Fibroblast of lung (primary cell): ENCODE data around the gene MRPS9. TPM values are rescaled to one million over a fixed set of nuclear protein-coding genes. Genes with fewer than 3 reads are reported as not detected.

Source experiments
- DNase-seq, 2 donors: peaks; one replicate each; pipeline versions ENCODE4 v3.0.0 to v3.0.0-alpha.2; 2010; ENCODE audit warnings: low read depth in 2 of 2
- H2AFZ ChIP-seq: 2 replicates; pipeline ENCODE4 v1.5.1; 2012; ENCODE audit warnings: low read length, control low read depth, inconsistent platforms
- H3K27ac ChIP-seq: 2 replicates; pipeline ENCODE4 v1.5.1; 2011; ENCODE audit warnings: low read length, control low read depth; ENCODE audit not compliant: insufficient read depth
- H3K27me3 ChIP-seq: 2 replicates; pipeline ENCODE4 v1.5.1; 2011; ENCODE audit warnings: mild to moderate bottlenecking, low read length; ENCODE audit not compliant: control insufficient read depth, insufficient read depth
- H3K36me3 ChIP-seq: 2 replicates; pipeline ENCODE4 v1.5.1; 2011; ENCODE audit warnings: low read length; ENCODE audit not compliant: control insufficient read depth, insufficient read depth
- H3K4me1 ChIP-seq: 2 replicates; pipeline ENCODE4 v1.5.1; 2011; ENCODE audit warnings: low read length; ENCODE audit not compliant: control insufficient read depth, insufficient read depth; ENCODE audit errors: extremely low read depth
- H3K4me2 ChIP-seq: 2 replicates; pipeline ENCODE4 v1.5.1; 2011; ENCODE audit warnings: low read length, control low read depth; ENCODE audit not compliant: insufficient read depth; ENCODE audit errors: extremely low read depth
- H3K4me3 ChIP-seq, 4 experiments: fragments of 200-600 bp in 1 of 4; sonication (generic) in 1 of 4; replicated peaks in 1 of 4; 2 replicates each; pipeline ENCODE4 v1.5.1; 2011 to 2016; ENCODE audit warnings: low read length in 4 of 4, low read depth in 3 of 4, mild to moderate bottlenecking in 3 of 4, control low read depth in 2 of 4, inconsistent platforms in 1 of 4, mixed read lengths in 1 of 4; ENCODE audit not compliant: insufficient read depth in 1 of 4; ENCODE audit errors: control extremely low read depth in 1 of 4
- H3K79me2 ChIP-seq: 2 replicates; pipeline ENCODE4 v1.5.1; 2012; ENCODE audit warnings: mild to moderate bottlenecking, low read length, inconsistent platforms; ENCODE audit not compliant: control insufficient read depth, insufficient read depth
- H3K9ac ChIP-seq: 2 replicates; pipeline ENCODE4 v1.5.1; 2011; ENCODE audit warnings: mild to moderate bottlenecking, low read length, control low read depth; ENCODE audit not compliant: insufficient read depth
- H3K9me3 ChIP-seq: 2 replicates; pipeline ENCODE4 v1.5.1; 2012; ENCODE audit warnings: low read depth, low read length; ENCODE audit not compliant: control insufficient read depth, insufficient read depth
- H4K20me1 ChIP-seq: 2 replicates; pipeline ENCODE4 v1.5.1; 2011; ENCODE audit warnings: low read length; ENCODE audit not compliant: control insufficient read depth, insufficient read depth; ENCODE audit errors: extremely low read depth
- CTCF ChIP-seq, 2 donors: IDR thresholded peaks in 1 of 2; conservative IDR thresholded peaks in 1 of 2; 1 replicate in 1 of 2; 2 replicates in 1 of 2; pipeline ENCODE4 v1.5.1; 2011 to 2012; ENCODE audit warnings: low read length in 2 of 2, control low read depth in 1 of 2, inconsistent platforms in 1 of 2, low read depth in 1 of 2, mild to moderate bottlenecking in 1 of 2
- EZH2 ChIP-seq: IDR thresholded peaks from 2 replicates; pipeline ENCODE4 v1.5.1; 2012; ENCODE audit warnings: low read length, control low read depth, mild to moderate bottlenecking; ENCODE audit errors: missing control alignments
- polyA plus RNA-seq, 2 donors: library from polyadenylated mRNA; depleted of rRNA in 1 of 2; stranded (reverse) in 1 of 2; unstranded in 1 of 2; fragments of >200 nt; gene quantifications; 2 replicates each; pipeline ENCODE4 v1.2.1, GENCODE V29; 2011 to 2012; ENCODE audit warnings: missing spikeins in 1 of 2
- total RNA-seq: library from RNA; depleted of rRNA; stranded (reverse); fragments of >200 nt; gene quantifications from 2 replicates; pipeline ENCODE4 v1.2.1, GENCODE V29; 2014

The MRPS9 gene
- total and polyA plus RNA-seq, 2 donors (not counting 1 experiment from before 2014, with no cell fraction given) = 21.3 to 25.3 TPM

GRCh38 chr2:105100046-105100840 is 62.4 kb downstream of the MRPS9 start:
- Histone ChIP-seq H3K4me3 (no peak overlapping the region), H2AFZ (no peak overlapping the region), H3K27ac (no peak overlapping the region), H3K79me2 (no peaks in the 10 kb centered on the region), H3K9ac (no peak overlapping the region), H4K20me1 (no peaks in the 10 kb centered on the region), H3K4me2 (no peak overlapping the region), H3K4me1 (no peaks in the 10 kb centered on the region), H3K27me3 (no peaks in the 10 kb centered on the region), H3K9me3 (no peaks in the 10 kb centered on the region), H3K36me3 (peaks cover 2% of the 10 kb centered on the region)
- no peak for DNase-seq
- TF ChIP-seq EZH2 (no peak), CTCF (conservative IDR thresholded peaks at IDR 0.05 in 1 of 2, IDR thresholded peaks at IDR 0.05 in 1 of 2; ENCODE audit: low read depth in 1 of 2, low read length in 2 of 2) (no peak)

- H3K79me2 ChIP-seq = no peaks in the 10 kb centered on the region
- H2AFZ ChIP-seq = no peak overlapping the region
- peaks cover 2% of the 10 kb centered on the region for H3K36me3 ChIP-seq
- no peaks in the 10 kb centered on the region for H3K4me1 ChIP-seq
- no peak overlapping the region for H3K27ac ChIP-seq
- no peaks in the 10 kb centered on the region for H3K27me3 ChIP-seq
- no peak for DNase-seq
- H3K4me2 ChIP-seq = no peak overlapping the region
- H3K9ac ChIP-seq = no peak overlapping the region
- no peak for TF ChIP-seq CTCF (conservative IDR thresholded peaks at IDR 0.05 in 1 of 2, IDR thresholded peaks at IDR 0.05 in 1 of 2; ENCODE audit: low read depth in 1 of 2, low read length in 2 of 2)
- no peak for TF ChIP-seq EZH2
- no peaks in the 10 kb centered on the region for H4K20me1 ChIP-seq
- H3K9me3 ChIP-seq = no peaks in the 10 kb centered on the region
- no peak overlapping the region for H3K4me3 ChIP-seq
Observed at GRCh38 chr2:105102001-105102400, 64.1 kb downstream of the MRPS9 start.

GRCh38 chr2:105102963-105103421 is 65.1 kb downstream of the MRPS9 start:
- no peak overlapping the region for H3K4me2 ChIP-seq
- no peak overlapping the region for H2AFZ ChIP-seq
- no peak overlapping the region for H3K4me3 ChIP-seq
- DNase-seq = peak; percentile 15 to 94
- no peak overlapping the region for H3K27ac ChIP-seq
- H3K36me3 ChIP-seq = peaks cover 2% of the 10 kb centered on the region
- H3K4me1 ChIP-seq = no peaks in the 10 kb centered on the region
- no peak for TF ChIP-seq CTCF (conservative IDR thresholded peaks at IDR 0.05 in 1 of 2, IDR thresholded peaks at IDR 0.05 in 1 of 2; ENCODE audit: low read depth in 1 of 2, low read length in 2 of 2)
- no peak for TF ChIP-seq EZH2
- no peaks in the 10 kb centered on the region for H3K27me3 ChIP-seq
- H3K9ac ChIP-seq = no peak overlapping the region
- no peaks in the 10 kb centered on the region for H3K79me2 ChIP-seq
- H4K20me1 ChIP-seq = no peaks in the 10 kb centered on the region
- no peaks in the 10 kb centered on the region for H3K9me3 ChIP-seq
